Suprapubic skin (tissue), 4 donors: ENCODE data around the gene CPB2. TPM values are rescaled to one million over a fixed set of nuclear protein-coding genes. Genes with fewer than 3 reads are reported as not detected.

Source experiments
- DNase-seq, 2 donors: peaks; one replicate each; pipeline ENCODE4 v3.0.0-alpha.2; 2019; ENCODE audit warnings: low spot score in 2 of 2
- H3K27ac ChIP-seq: fragments of 200-600 bp; sonication (generic); one replicate; pipeline ENCODE4 v1.5.1; 2019
- H3K27me3 ChIP-seq: fragments of 200-600 bp; sonication (generic); one replicate; pipeline ENCODE4 v1.5.1; 2019
- H3K36me3 ChIP-seq: fragments of 200-600 bp; sonication (generic); one replicate; pipeline ENCODE4 v1.5.1; 2019
- H3K4me1 ChIP-seq: fragments of 200-600 bp; sonication (generic); one replicate; pipeline ENCODE4 v1.5.1; 2019
- H3K4me3 ChIP-seq: fragments of 200-600 bp; sonication (generic); one replicate; pipeline ENCODE4 v1.5.1; 2019; ENCODE audit warnings: mild to moderate bottlenecking
- H3K9me3 ChIP-seq: fragments of 200-600 bp; sonication (generic); one replicate; pipeline ENCODE4 v1.5.1; 2019
- CTCF ChIP-seq, 2 donors: fragments of 200-600 bp in 1 of 2; fragments of 450-650 bp in 1 of 2; sonication (generic) in 1 of 2; IDR thresholded peaks; one replicate each; pipeline ENCODE4 v1.5.1; 2016 to 2019; ENCODE audit warnings: antibody characterized with exemption in 2 of 2, mild to moderate bottlenecking in 1 of 2, moderate library complexity in 1 of 2
- EP300 ChIP-seq: sonication (generic); formaldehyde crosslinking; IDR thresholded peaks from one replicate; pipeline ENCODE4 v1.6.1; 2017; ENCODE audit warnings: antibody characterized with exemption
- POLR2A ChIP-seq, 2 donors: fragments of 450-650 bp; IDR thresholded peaks; one replicate each; pipeline ENCODE4 v1.6.1; 2017; ENCODE audit warnings: antibody characterized with exemption in 2 of 2, mild to moderate bottlenecking in 2 of 2, moderate library complexity in 2 of 2
- POLR2AphosphoS5 ChIP-seq, 3 donors: sonication (generic); formaldehyde crosslinking; IDR thresholded peaks; one replicate each; pipeline ENCODE4 v1.6.1; 2017; ENCODE audit warnings: antibody characterized with exemption in 3 of 3
- WGBS: methylation state at CpG from one replicate; pipeline ENCODE4 v1.1.5; 2018; 5-methylcytosine and 5-hydroxymethylcytosine counted together
- total RNA-seq, 4 donors: library from RNA; depleted of rRNA; stranded (reverse); fragments of >200 nt; gene quantifications; one replicate each; pipeline ENCODE4 v1.1.0, GENCODE V29; 2016

Gene CPB2
- total RNA-seq, 4 donors from 2014 or later = 0.38 to 1.1 TPM; not detected in 2

DNA sequence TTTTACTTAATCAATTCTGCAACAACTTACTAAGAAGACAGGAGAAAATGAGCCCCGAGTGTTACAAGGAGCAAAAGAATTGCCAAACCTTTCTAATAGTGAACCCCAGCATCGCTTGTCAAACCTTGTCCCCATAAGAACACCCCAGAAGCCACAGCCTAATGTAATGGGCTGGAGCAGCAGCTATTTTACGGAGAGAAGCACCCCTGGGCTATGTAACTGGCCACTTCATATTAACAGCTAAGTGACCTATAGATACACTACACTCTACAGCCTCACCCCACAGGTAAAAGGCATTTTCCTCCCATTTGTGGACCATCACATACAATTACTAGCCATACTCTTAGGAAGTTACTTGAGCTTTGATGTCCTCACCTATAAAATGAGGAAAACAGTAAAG lies 27.3 kb upstream of the CPB2 start:
- TF ChIP-seq EP300 = no peak
- no peak for TF ChIP-seq POLR2AphosphoS5 (IDR thresholded peaks at IDR 0.05)
- no peak for TF ChIP-seq POLR2A (IDR thresholded peaks at IDR 0.05)
- TF ChIP-seq CTCF (IDR thresholded peaks at IDR 0.05) = no peak
- Histone ChIP-seq H3K36me3 (no peaks in the 10 kb centered on the region), H3K4me3 (no peak overlapping the region), H3K27me3 (no peaks in the 10 kb centered on the region), H3K27ac (no peak overlapping the region), H3K9me3 (no peaks in the 10 kb centered on the region), H3K4me1 (no peaks in the 10 kb centered on the region)
- 100% methylated on average over 3 of the region's 3 CpGs for WGBS
- DNase-seq = no peak

DNA sequence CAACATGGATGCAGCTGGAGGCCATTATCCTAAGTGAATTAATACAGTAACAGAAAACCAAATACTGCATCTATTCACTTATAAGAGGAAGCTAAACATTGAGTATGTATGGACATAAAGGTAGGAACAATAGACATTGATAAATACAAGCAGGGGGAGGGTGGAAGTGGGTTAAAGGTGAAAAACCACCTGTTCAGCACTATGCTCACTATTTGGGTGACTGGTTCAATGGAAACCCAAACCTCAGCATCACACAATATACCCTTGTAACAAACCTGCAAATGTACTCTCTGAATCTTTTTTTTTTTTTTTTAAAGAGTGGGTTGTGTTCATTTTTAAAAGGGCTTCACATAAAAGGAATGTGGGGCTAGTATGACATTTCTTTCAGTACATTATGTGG lies 26.9 kb upstream of the CPB2 start:
- Histone ChIP-seq H3K9me3 (no peaks in the 10 kb centered on the region), H3K36me3 (no peaks in the 10 kb centered on the region), H3K4me1 (no peaks in the 10 kb centered on the region), H3K27ac (no peak overlapping the region), H3K4me3 (no peak overlapping the region), H3K27me3 (no peaks in the 10 kb centered on the region)
- DNase-seq = no peak
- TF ChIP-seq EP300 (no peak), CTCF (IDR thresholded peaks at IDR 0.05) (no peak), POLR2AphosphoS5 (IDR thresholded peaks at IDR 0.05) (no peak), POLR2A (IDR thresholded peaks at IDR 0.05) (no peak)

DNA sequence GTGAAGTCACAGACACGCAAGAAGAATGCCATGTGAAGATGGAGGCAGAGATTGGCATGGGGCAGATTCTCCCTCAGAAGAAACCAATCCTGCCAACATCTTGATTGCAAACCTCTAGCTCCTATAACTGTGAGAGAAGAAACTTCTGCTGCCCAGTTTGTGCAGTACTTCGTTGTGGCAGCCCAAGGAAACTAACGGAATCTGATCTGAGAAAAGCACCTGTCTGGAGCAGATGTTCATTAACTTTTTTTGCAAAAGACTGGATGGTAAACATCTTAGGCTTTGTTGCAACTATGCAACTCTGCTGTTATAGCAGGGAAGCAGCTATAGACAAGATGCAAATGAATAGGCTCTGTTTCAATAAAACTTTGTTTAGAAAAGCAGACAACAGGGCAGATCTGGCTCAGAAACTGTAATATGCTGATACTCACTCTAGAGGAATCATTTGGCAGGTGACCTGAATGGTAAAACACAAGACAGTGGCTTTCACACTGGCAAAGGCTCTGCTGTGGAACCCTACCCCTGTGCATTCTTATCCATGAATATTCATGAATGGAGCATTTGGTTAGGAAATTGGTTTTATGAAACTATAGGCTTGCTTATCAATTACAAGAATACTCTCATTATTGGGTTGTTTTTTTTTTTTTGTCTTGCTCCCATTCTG lies 25.3 kb upstream of the CPB2 start:
- no peak for DNase-seq
- WGBS = 87% methylated on average over 3 of the region's 3 CpGs
- Histone ChIP-seq H3K4me3 (no peak overlapping the region), H3K27me3 (no peaks in the 10 kb centered on the region), H3K36me3 (no peaks in the 10 kb centered on the region), H3K4me1 (peaks cover 13% of the 10 kb centered on the region), H3K9me3 (no peaks in the 10 kb centered on the region), H3K27ac (no peak overlapping the region)
- TF ChIP-seq POLR2A (IDR thresholded peaks at IDR 0.05) (no peak), EP300 (no peak), CTCF (IDR thresholded peaks at IDR 0.05) (no peak), POLR2AphosphoS5 (IDR thresholded peaks at IDR 0.05) (no peak)

DNA sequence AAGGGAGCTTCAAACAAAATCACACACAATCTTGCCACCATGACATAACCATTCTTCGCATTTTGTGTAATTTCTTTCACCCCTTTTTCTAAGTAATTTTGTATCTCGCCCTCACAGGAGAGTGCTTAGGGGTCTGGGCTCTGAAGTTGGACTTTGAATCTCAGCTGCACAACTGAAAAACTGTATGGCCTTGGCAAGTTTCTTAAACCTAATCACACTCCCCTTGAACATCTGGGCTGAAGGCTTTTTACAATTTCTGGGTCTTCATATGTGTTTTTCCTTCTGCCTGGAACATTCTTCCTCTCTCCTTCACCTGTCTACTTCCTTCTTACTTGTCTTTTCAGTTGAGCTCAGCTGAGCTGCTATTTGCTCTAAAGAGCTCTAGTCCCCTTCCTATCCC lies 24.3 kb upstream of the CPB2 start:
- Histone ChIP-seq H3K27ac (no peak overlapping the region), H3K36me3 (no peaks in the 10 kb centered on the region), H3K27me3 (no peaks in the 10 kb centered on the region), H3K9me3 (no peaks in the 10 kb centered on the region), H3K4me1 (peaks cover 14% of the 10 kb centered on the region), H3K4me3 (no peak overlapping the region)
- TF ChIP-seq POLR2A (IDR thresholded peaks at IDR 0.05) (no peak), CTCF (IDR thresholded peaks at IDR 0.05) (no peak), POLR2AphosphoS5 (IDR thresholded peaks at IDR 0.05) (no peak), EP300 (no peak)
- DNase-seq = no peak
- 95% methylated on average over 2 of the region's 2 CpGs for WGBS

DNA sequence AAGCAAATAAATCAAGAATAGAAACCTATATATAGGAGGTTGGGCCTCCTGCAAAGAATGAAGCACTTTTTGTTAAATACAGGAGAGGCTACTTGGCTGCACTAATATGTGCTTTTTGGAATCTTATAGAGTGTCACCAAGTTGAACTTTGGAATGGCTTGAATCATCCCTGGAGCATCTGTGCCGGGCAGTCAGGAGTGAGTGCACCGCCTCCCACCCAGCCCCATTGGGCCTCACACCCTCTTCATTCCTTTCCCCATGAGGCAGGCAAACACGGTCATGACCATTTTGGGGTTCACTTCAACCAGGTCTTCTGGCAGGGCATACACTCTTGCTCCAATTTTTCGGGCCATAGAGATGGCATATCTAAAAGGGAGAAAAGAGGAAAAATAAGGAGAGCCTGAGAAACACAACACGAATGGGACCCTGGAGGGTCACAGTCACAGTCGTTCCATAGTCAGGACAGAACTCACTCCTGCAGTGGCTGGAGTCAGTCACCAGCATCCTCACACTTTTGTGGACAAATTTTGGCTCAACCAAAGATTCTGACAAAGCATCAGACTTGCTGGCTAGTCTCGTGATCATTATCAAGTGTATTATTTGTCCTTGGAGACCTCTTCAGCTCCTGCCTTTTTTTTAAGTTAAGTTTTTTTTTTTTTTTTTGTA lies 22.7 kb upstream of the CPB2 start:
- WGBS = 89% methylated on average over 7 of the region's 7 CpGs

More for the DNA sequence above, 22.7 kb upstream of the CPB2 start:
- Histone ChIP-seq H3K36me3 (no peaks in the 10 kb centered on the region), H3K27ac (no peak overlapping the region), H3K4me3 (no peak overlapping the region), H3K4me1 (peaks cover 14% of the 10 kb centered on the region), H3K27me3 (no peaks in the 10 kb centered on the region), H3K9me3 (no peaks in the 10 kb centered on the region)
- TF ChIP-seq POLR2AphosphoS5 (IDR thresholded peaks at IDR 0.05) = no peak
- no peak for TF ChIP-seq CTCF (IDR thresholded peaks at IDR 0.05)
- no peak for TF ChIP-seq POLR2A (IDR thresholded peaks at IDR 0.05)
- TF ChIP-seq EP300 = no peak
- DNase-seq = no peak
